Uterus (tissue), 2 donors: Measurements from ENCODE around the gene TCL1B.

Experiments
- CTCF ChIP-seq, 4 experiments: fragments of 200-600 bp in 2 of 4; fragments of 450-650 bp in 2 of 4; sonication (generic) in 2 of 4; IDR thresholded peaks; one replicate each; pipeline ENCODE4 v1.5.1; 2016 to 2019; ENCODE audit warnings: antibody characterized with exemption in 4 of 4, mild to moderate bottlenecking in 2 of 4, moderate library complexity in 1 of 4
- POLR2A ChIP-seq, 2 donors: fragments of 450-650 bp; IDR thresholded peaks; one replicate each; pipeline ENCODE4 v1.6.1; 2016; ENCODE audit warnings: antibody characterized with exemption in 2 of 2, mild to moderate bottlenecking in 1 of 2, moderate library complexity in 1 of 2

DNA sequence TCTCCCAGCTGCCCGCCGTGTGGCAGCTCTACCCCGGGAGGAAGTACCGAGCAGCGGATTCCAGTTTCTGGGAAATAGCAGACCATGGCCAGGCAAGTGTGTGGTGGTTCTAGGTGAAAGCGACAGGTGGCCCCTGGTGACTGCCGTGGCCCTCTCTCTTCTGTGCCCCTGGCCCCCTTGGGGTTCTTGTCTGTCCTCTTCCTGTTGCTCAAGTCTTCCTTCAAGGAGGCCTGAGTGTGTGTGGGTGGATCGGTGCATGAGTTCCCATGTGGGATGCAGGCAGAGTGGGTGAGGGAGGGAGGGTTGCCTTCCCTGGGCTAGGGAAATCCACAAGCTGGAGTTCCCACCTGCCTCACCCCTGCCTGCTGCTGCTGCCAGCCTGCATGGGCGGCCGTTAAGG lies 4.6 kb downstream of the TCL1B start:
- no peak for TF ChIP-seq CTCF (IDR thresholded peaks at IDR 0.05)
- TF ChIP-seq POLR2A (IDR thresholded peaks at IDR 0.05), result no peak
